ENCODE measurements around the gene PDZD4.

- TF ChIP-seq GATA3 (IDR thresholded peaks at IDR 0.05; ENCODE audit: low read depth, low read length) (no peak), GATA2 (IDR thresholded peaks at IDR 0.05; ENCODE audit: low read depth, low read length) (no peak)
Measured at GRCh38 chrX:153783378-153784013, 46.8 kb downstream of the PDZD4 start.
